Measurements from ENCODE around the gene LAMTOR3.
A peak's percentile ranks its signal among the peaks of the same experiment; 100 is the strongest.

LAMTOR3 gene

GRCh38 chr4:99861120-99861905, 32.9 kb downstream of the LAMTOR3 start:
- no peak for DNase-seq (ENCODE audit: low read depth)

- DNase-seq (ENCODE audit: low read depth), result no peak
These were observed 33.7 kb downstream of the LAMTOR3 start for GRCh38 chr4:99860521-99860920.

- no peak for DNase-seq (ENCODE audit: low read depth)
These were observed 34.6 kb downstream of the LAMTOR3 start for GRCh38 chr4:99859618-99860017.

- no peak for DNase-seq (ENCODE audit: low read depth)
These were observed 36.9 kb downstream of the LAMTOR3 start for GRCh38 chr4:99857307-99857706.

GRCh38 chr4:99856166-99856565, 38.1 kb downstream of the LAMTOR3 start:
- DNase-seq (ENCODE audit: low read depth), result peak; percentile 71

GRCh38 chr4:99855678-99856077, 38.5 kb downstream of the LAMTOR3 start:
- no peak for DNase-seq (ENCODE audit: low read depth)

GRCh38 chr4:99853999-99854398, 40.2 kb downstream of the LAMTOR3 start:
- DNase-seq (ENCODE audit: low read depth), result no peak

GRCh38 chr4:99853190-99853589, 41.0 kb downstream of the LAMTOR3 start:
- no peak for DNase-seq (ENCODE audit: low read depth)

GRCh38 chr4:99852199-99852749, 42.0 kb downstream of the LAMTOR3 start:
- no peak for DNase-seq (ENCODE audit: low read depth)

GRCh38 chr4:99848591-99849001, 45.6 kb downstream of the LAMTOR3 start:
- DNase-seq (ENCODE audit: low read depth), result no peak

- DNase-seq (ENCODE audit: low read depth), result no peak
These were observed 46.8 kb downstream of the LAMTOR3 start for GRCh38 chr4:99847362-99847976.

- no peak for DNase-seq (ENCODE audit: low read depth)
These were observed 47.3 kb downstream of the LAMTOR3 start for GRCh38 chr4:99846891-99847290.

- DNase-seq (ENCODE audit: low read depth), result no peak
These were observed 48.3 kb downstream of the LAMTOR3 start for GRCh38 chr4:99845708-99846469.

GRCh38 chr4:99845179-99845578, 49.0 kb downstream of the LAMTOR3 start:
- DNase-seq (ENCODE audit: low read depth), result no peak

- DNase-seq (ENCODE audit: low read depth), result no peak
These were observed 50.2 kb downstream of the LAMTOR3 start for GRCh38 chr4:99844048-99844447.

- DNase-seq (ENCODE audit: low read depth), result no peak
These were observed 50.8 kb downstream of the LAMTOR3 start for GRCh38 chr4:99843413-99843812.

GRCh38 chr4:99841129-99841528, 53.1 kb downstream of the LAMTOR3 start:
- no peak for DNase-seq (ENCODE audit: low read depth)

- no peak for DNase-seq (ENCODE audit: low read depth)
These were observed 55.3 kb downstream of the LAMTOR3 start for GRCh38 chr4:99838927-99839326.

GRCh38 chr4:99835942-99836341, 58.3 kb downstream of the LAMTOR3 start:
- no peak for DNase-seq (ENCODE audit: low read depth)

GRCh38 chr4:99834569-99834968, 59.7 kb downstream of the LAMTOR3 start:
- no peak for DNase-seq (ENCODE audit: low read depth)

GRCh38 chr4:99833756-99834155, 60.5 kb downstream of the LAMTOR3 start:
- no peak for DNase-seq (ENCODE audit: low read depth)

GRCh38 chr4:99832758-99833157, 61.5 kb downstream of the LAMTOR3 start:
- DNase-seq (ENCODE audit: low read depth), result no peak

GRCh38 chr4:99832321-99832720, 61.9 kb downstream of the LAMTOR3 start:
- DNase-seq (ENCODE audit: low read depth), result no peak

All from amniotic epithelial cell (primary cell).